Mesendoderm (in vitro differentiated cells): ENCODE results near the gene PRSS27.

Experiments used
- DNase-seq: peaks from one replicate; pipeline ENCODE4 v3.0.0; 2013
- H2AK5ac ChIP-seq: 2 replicates; pipeline ENCODE4 v1.6.1; 2013; ENCODE audit warnings: low read length, inconsistent platforms
- H2BK120ac ChIP-seq: 2 replicates; pipeline ENCODE4 v1.6.1; 2013; ENCODE audit warnings: low read depth, mild to moderate bottlenecking, low read length, moderate library complexity, mixed read lengths
- H2BK15ac ChIP-seq: replicated peaks from 2 replicates; pipeline ENCODE4 v1.6.1; 2013; ENCODE audit warnings: low read depth, mild to moderate bottlenecking, moderate library complexity
- H2BK5ac ChIP-seq: 2 replicates; pipeline ENCODE4 v1.6.1; 2013; ENCODE audit warnings: low read length, inconsistent platforms
- H3K18ac ChIP-seq: 2 replicates; pipeline ENCODE4 v1.6.1; 2013; ENCODE audit warnings: mild to moderate bottlenecking, low read length, mixed read lengths
- H3K23ac ChIP-seq: one replicate; pipeline ENCODE4 v1.6.1; 2013; ENCODE audit warnings: low read length
- H3K27ac ChIP-seq: 2 replicates; pipeline ENCODE4 v1.5.1; 2013; ENCODE audit warnings: low read depth, mild to moderate bottlenecking, inconsistent platforms, low read length, moderate library complexity
- H3K27me3 ChIP-seq: 2 replicates; pipeline ENCODE4 v1.6.1; 2013; ENCODE audit warnings: low read length, control low read depth, mild to moderate bottlenecking, inconsistent platforms; ENCODE audit not compliant: insufficient read depth, poor library complexity
- H3K36me3 ChIP-seq: 2 replicates; pipeline ENCODE4 v1.6.1; 2013; ENCODE audit warnings: low read length, inconsistent platforms; ENCODE audit not compliant: control insufficient read depth, insufficient read depth
- H3K4ac ChIP-seq: one replicate; pipeline ENCODE4 v1.6.1; 2013; ENCODE audit warnings: low read depth, mild to moderate bottlenecking, low read length, moderate library complexity
- H3K4me1 ChIP-seq: 2 replicates; pipeline ENCODE4 v1.6.1; 2013; ENCODE audit warnings: low read depth, low read length, inconsistent platforms; ENCODE audit not compliant: control insufficient read depth
- H3K4me2 ChIP-seq: 2 replicates; pipeline ENCODE4 v1.6.1; 2013; ENCODE audit warnings: low read length
- H3K4me3 ChIP-seq: 2 replicates; pipeline ENCODE4 v1.5.1; 2013; ENCODE audit warnings: mild to moderate bottlenecking, low read length
- H3K56ac ChIP-seq: one replicate; pipeline ENCODE4 v1.6.1; 2013; ENCODE audit warnings: low read length
- H3K79me1 ChIP-seq: 2 replicates; pipeline ENCODE4 v1.6.1; 2013; ENCODE audit warnings: low read length, inconsistent platforms
- H3K79me2 ChIP-seq: 2 replicates; pipeline ENCODE4 v1.6.1; 2013; ENCODE audit warnings: mild to moderate bottlenecking, low read length; ENCODE audit not compliant: control insufficient read depth, insufficient read depth
- H3K9ac ChIP-seq: 2 replicates; pipeline ENCODE4 v1.6.1; 2013; ENCODE audit warnings: low read length, inconsistent platforms
- H4K5ac ChIP-seq: one replicate; pipeline ENCODE4 v1.6.1; 2013; ENCODE audit warnings: low read length
- H4K8ac ChIP-seq: one replicate; pipeline ENCODE4 v1.6.1; 2013; ENCODE audit warnings: low read depth, mild to moderate bottlenecking, control low read depth, low read length, moderate library complexity
- WGBS: extraction: QIAGEN DNeasy Blood & Tissue Kit; methylation state at CpG from one replicate; pipeline ENCODE4 v1.1.7; 2013; ENCODE audit warnings: low lambda C conversion rate, missing lambda C conversion rate; ENCODE audit not compliant: insufficient coverage; ENCODE audit errors: extremely low coverage; 5-methylcytosine and 5-hydroxymethylcytosine counted together

The PRSS27 gene

DNA sequence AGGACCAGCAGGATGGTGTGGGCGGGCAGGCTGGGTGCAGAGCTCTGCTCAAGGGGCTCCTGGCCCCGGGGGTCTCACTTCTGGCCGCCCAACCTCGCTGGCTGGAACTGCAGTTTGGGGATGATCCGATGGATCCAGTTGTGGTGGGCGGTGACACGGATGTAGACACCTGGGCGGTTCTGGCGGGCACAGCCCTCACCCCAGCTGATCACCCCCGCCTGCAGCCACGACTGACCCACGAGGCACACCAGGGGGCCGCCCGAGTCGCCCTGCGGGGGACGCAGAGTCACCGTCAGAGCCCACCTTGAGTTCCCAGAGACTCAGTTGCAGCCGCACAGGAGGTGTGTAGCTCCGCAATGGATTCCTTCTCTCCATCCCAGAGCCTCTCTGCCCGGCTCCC lies 7.5 kb downstream of the PRSS27 start:
- Histone ChIP-seq H3K79me2 (no peaks in the 10 kb centered on the region), H4K5ac (no peak overlapping the region), H3K27me3 (no peaks in the 10 kb centered on the region), H2BK15ac (no peak overlapping the region), H3K56ac (no peak overlapping the region), H3K79me1 (no peaks in the 10 kb centered on the region), H3K4me2 (no peak overlapping the region), H3K4me3 (no peak overlapping the region), H4K8ac (no peak overlapping the region), H3K9ac (no peak overlapping the region), H2BK120ac (no peak overlapping the region), H3K18ac (no peak overlapping the region), H2AK5ac (no peak overlapping the region), H3K27ac (no peak overlapping the region), H3K36me3 (no peaks in the 10 kb centered on the region), H3K4ac (no peak overlapping the region), H3K23ac (no peak overlapping the region), H3K4me1 (no peaks in the 10 kb centered on the region), H2BK5ac (no peak overlapping the region)
- no CpG with 5 or more reads among the region's 21 CpGs for WGBS
- DNase-seq: no peak

DNA sequence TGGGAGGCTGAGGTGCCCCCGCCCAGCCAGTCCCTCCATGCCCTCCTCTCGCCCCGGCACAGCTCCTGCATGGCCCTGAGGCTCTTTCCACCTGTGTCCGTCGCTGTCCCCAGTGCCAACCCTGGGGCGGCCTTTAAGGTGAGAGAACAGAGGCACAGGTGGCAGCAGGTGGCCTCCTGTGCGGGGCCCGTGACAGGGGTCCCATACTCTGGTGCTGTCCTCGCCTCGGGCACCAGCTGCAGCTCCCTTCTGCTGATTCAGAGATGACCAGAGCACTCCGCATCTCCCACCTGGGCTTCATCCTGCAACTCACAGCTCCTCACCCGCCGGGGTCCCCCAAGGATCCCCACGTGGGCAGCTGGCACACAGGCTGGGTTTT lies 8.0 kb downstream of the PRSS27 start:
- Histone ChIP-seq H3K4ac (no peak overlapping the region), H3K27me3 (no peaks in the 10 kb centered on the region)
- no CpG with 5 or more reads among the region's 14 CpGs for WGBS

DNA sequence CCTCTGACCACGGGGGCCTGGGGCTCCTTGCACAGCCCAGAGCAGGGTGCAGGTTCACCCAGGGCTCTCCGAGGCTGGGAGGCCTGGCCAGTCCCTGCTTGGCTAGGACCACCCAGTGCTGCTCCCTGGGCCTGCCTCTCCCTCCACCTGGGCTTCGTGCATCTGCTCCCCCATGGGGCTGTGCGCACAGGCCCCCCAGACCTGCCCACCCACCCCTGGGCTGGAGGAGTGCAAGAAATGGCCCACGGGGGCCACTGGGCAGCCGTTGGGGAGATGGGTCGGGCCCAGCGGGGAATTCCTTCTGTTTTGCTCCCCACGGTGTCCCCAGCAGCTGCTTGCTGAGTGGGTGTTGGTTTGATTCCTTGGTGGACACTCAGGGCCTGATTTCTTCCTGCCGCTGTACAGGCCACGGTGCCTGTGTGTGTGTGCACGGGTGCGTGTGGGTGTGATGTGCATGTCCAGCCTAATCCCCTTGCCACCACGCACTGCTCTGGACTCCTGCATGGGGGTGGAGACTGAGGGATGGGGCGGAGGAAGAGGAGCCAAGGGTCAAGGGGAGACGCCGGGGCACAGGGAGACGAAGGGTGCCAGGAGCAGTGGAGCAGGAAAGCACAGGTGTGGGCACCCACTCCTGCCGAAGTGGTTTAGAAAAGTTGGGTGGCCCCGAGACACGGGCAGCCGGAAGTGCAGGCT lies 8.5 kb downstream of the PRSS27 start:
- H3K4me3 ChIP-seq: no peak overlapping the region
- no peak overlapping the region for H3K18ac ChIP-seq
- H3K4me2 ChIP-seq: no peak overlapping the region
- no peaks in the 10 kb centered on the region for H3K79me1 ChIP-seq
- H4K8ac ChIP-seq: no peak overlapping the region
- H3K36me3 ChIP-seq: peaks cover 2% of the 10 kb centered on the region
- H3K4me1 ChIP-seq: no peaks in the 10 kb centered on the region
- no peak overlapping the region for H3K23ac ChIP-seq
- no peak overlapping the region for H3K4ac ChIP-seq
- WGBS: no CpG with 5 or more reads among the region's 22 CpGs
- no peak overlapping the region for H2BK120ac ChIP-seq
- H2BK15ac ChIP-seq: no peak overlapping the region
- no peaks in the 10 kb centered on the region for H3K79me2 ChIP-seq
- H2BK5ac ChIP-seq: no peak overlapping the region
- H3K27me3 ChIP-seq: no peaks in the 10 kb centered on the region
- no peak for DNase-seq
- no peak overlapping the region for H3K9ac ChIP-seq
- H4K5ac ChIP-seq: no peak overlapping the region
- H3K27ac ChIP-seq: no peak overlapping the region
- H3K56ac ChIP-seq: no peak overlapping the region
- no peak overlapping the region for H2AK5ac ChIP-seq

More for the DNA sequence above, 8.0 kb downstream of the PRSS27 start:
- Histone ChIP-seq H3K27ac (no peak overlapping the region), H3K18ac (no peak overlapping the region), H3K23ac (no peak overlapping the region), H2BK120ac (no peak overlapping the region), H4K8ac (no peak overlapping the region), H3K56ac (no peak overlapping the region), H3K4me3 (no peak overlapping the region), H3K36me3 (peaks cover 2% of the 10 kb centered on the region), H3K79me1 (no peaks in the 10 kb centered on the region), H3K4me1 (no peaks in the 10 kb centered on the region), H3K79me2 (no peaks in the 10 kb centered on the region), H2BK5ac (no peak overlapping the region), H4K5ac (no peak overlapping the region), H2BK15ac (no peak overlapping the region), H2AK5ac (no peak overlapping the region), H3K9ac (no peak overlapping the region), H3K4me2 (no peak overlapping the region)
- DNase-seq: no peak

DNA sequence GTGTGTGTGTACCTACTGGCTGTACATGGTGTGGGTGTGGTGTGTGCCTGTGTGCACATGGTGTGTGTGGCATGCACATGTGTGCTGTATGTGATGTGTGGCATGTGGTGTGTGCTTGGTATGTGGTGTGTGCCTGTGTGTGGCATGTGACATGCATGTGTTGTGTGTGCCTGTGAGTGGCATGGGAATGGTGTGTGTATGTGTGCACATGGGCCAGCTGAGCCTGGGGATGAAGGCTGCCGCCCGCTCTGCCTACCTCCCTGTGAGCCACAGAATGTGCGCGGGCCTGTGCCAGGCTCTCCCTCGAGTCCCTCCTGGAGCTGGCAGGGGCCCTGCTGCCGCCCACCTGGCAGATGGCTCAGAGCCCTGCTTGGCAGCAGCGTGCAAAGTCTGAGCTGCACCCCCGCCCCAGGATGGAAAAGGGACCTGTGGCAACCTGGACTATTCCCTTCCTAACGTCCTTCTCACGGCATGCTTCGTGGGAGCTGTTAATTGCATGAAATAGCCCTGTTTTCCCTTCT lies 9.3 kb downstream of the PRSS27 start:
- Histone ChIP-seq H3K27ac (no peak overlapping the region), H3K9ac (no peak overlapping the region), H3K4me1 (no peaks in the 10 kb centered on the region), H3K4me3 (no peak overlapping the region), H3K36me3 (peaks cover 2% of the 10 kb centered on the region), H3K18ac (no peak overlapping the region), H2BK120ac (no peak overlapping the region), H2BK15ac (no peak overlapping the region), H4K8ac (no peak overlapping the region), H3K56ac (no peak overlapping the region), H3K79me1 (no peaks in the 10 kb centered on the region), H4K5ac (no peak overlapping the region), H3K4me2 (no peak overlapping the region), H3K79me2 (no peaks in the 10 kb centered on the region), H3K27me3 (no peaks in the 10 kb centered on the region), H2BK5ac (no peak overlapping the region), H3K4ac (no peak overlapping the region), H2AK5ac (no peak overlapping the region), H3K23ac (no peak overlapping the region)
- WGBS: no CpG with 5 or more reads among the region's 11 CpGs
- no peak for DNase-seq

DNA sequence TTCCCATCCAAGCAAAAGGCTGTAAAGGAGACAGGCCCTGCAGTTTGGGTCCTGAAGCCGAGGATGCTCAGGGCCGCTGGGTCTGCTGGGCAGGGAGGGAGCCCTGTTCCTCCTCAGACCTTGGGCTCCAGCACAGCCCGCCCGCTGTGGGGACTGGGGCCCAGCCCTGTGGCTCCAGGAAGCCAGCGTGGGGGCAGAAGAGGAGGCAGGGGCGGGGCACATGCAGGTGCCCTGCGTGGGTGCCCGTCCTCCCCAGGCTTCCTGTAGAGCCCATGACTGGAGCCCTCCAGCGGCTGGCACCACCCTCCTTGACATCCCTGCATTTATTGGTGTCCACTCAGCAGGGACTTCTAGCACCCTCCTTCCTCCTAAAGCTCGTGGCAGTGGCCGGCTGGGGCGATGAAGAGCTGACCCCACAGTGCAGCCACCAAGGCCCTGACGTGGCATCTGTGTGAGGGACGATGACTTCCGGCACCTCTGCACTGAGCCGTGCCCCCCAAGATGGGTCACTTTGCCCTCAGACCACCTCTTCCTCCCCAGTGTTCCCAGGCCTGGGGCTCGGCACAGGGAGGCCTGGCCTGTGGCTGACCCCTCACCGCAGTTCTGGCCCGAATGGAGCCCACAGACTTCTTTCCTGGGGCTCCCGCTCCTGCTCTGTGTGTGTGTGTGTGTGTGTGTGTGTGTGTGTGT lies 9.9 kb downstream of the PRSS27 start:
- Histone ChIP-seq H3K23ac (no peak overlapping the region), H3K4me1 (no peaks in the 10 kb centered on the region), H3K4ac (no peak overlapping the region), H3K27ac (no peak overlapping the region), H3K56ac (no peak overlapping the region), H2AK5ac (no peak overlapping the region), H3K18ac (no peak overlapping the region), H2BK5ac (no peak overlapping the region), H3K4me2 (no peak overlapping the region), H4K5ac (no peak overlapping the region), H3K79me2 (no peaks in the 10 kb centered on the region), H3K4me3 (no peak overlapping the region), H4K8ac (no peak overlapping the region), H2BK15ac (no peak overlapping the region), H3K36me3 (peaks cover 2% of the 10 kb centered on the region), H3K9ac (no peak overlapping the region), H3K79me1 (no peaks in the 10 kb centered on the region), H3K27me3 (no peaks in the 10 kb centered on the region), H2BK120ac (no peak overlapping the region)
- no CpG with 5 or more reads among the region's 20 CpGs for WGBS
- no peak for DNase-seq
